Astrocyte (in vitro differentiated cells and primary cell): ENCODE data around the gene GLIPR1L1.

Experiments
- CTCF ChIP-seq: IDR thresholded peaks from 2 replicates; pipeline ENCODE4 v1.5.1; 2011; ENCODE audit warnings: low read depth, mild to moderate bottlenecking, inconsistent platforms, low read length, moderate library complexity; ENCODE audit not compliant: insufficient read depth
- EZH2 ChIP-seq: IDR thresholded peaks from 2 replicates; pipeline ENCODE4 v1.6.1; 2012; ENCODE audit warnings: mild to moderate bottlenecking, low read length, inconsistent platforms; ENCODE audit not compliant: insufficient read depth

- TF ChIP-seq EZH2 (no peak), CTCF (no peak)
Measured at GRCh38 chr12:75389061-75389460, 54.6 kb downstream of the GLIPR1L1 start.
